OCI-LY7 (cell line): ENCODE measurements around the gene CHST13. TPM values are rescaled to one million over a fixed set of nuclear protein-coding genes. Genes with fewer than 3 reads are reported as not detected.

Experiments used
- BruUV-seq: library from RNA; stranded (reverse); fragments of 400-500 nt; replicated peaks from 2 replicates; lab custom pipeline; 2021; lab: Mats Ljungman, UMichigan
- CTCF ChIA-PET: fragments of 300-600 bp; sonication (Branson Sonifier 250); formaldehyde crosslinking; loops from one replicate; lab custom pipeline; 2022; ENCODE audit warnings: antibody characterized with exemption; ENCODE audit not compliant: unreplicated experiment; lab: Charles Lee
- POLR2A ChIA-PET: fragments of 300-600 bp; sonication (Branson Sonifier 250); formaldehyde crosslinking; loops from one replicate; lab custom pipeline; 2022; ENCODE audit warnings: antibody characterized with exemption; lab: Charles Lee
- DNase-seq: peaks from one replicate; pipeline ENCODE4 v3.0.0-alpha.2; 2015; ENCODE audit warnings: low spot score
- H2AFZ ChIP-seq: fragments of 200-600 bp; sonication (generic), shearing (Covaris generic); 2 replicates; pipeline ENCODE4 v1.6.1; 2014; ENCODE audit warnings: mild to moderate bottlenecking, antibody characterized with exemption, low read length, moderate library complexity
- H3K27ac ChIP-seq: fragments of 200-600 bp; sonication (generic); 2 replicates; pipeline ENCODE4 v1.5.1; 2014; ENCODE audit warnings: mixed run types, low read depth, mild to moderate bottlenecking, moderate library complexity, low read length, inconsistent platforms; ENCODE audit not compliant: poor library complexity, severe bottlenecking
- H3K36me3 ChIP-seq: fragments of 200-600 bp; sonication (generic); 2 replicates; pipeline ENCODE4 v1.6.1; 2014; ENCODE audit warnings: mild to moderate bottlenecking, antibody characterized with exemption, low read length, moderate library complexity, mixed read lengths; ENCODE audit not compliant: insufficient read depth
- H3K4me1 ChIP-seq: fragments of 200-600 bp; sonication (generic); 2 replicates; pipeline ENCODE4 v1.5.1; 2014; ENCODE audit warnings: mild to moderate bottlenecking, low read length; ENCODE audit not compliant: insufficient read depth, poor library complexity, severe bottlenecking
- H3K4me2 ChIP-seq: fragments of 200-600 bp; sonication (generic); 2 replicates; pipeline ENCODE4 v1.6.1; 2014; ENCODE audit warnings: mild to moderate bottlenecking, low read length
- H3K4me3 ChIP-seq: fragments of 200-600 bp; sonication (generic); 2 replicates; pipeline ENCODE4 v1.5.1; 2014; ENCODE audit warnings: mild to moderate bottlenecking, low read depth, low read length; ENCODE audit not compliant: poor library complexity, severe bottlenecking
- H3K79me2 ChIP-seq: fragments of 200-600 bp; sonication (generic); 2 replicates; pipeline ENCODE4 v1.6.1; 2016; ENCODE audit warnings: low read depth, mild to moderate bottlenecking, low read length, moderate library complexity, mixed read lengths; ENCODE audit not compliant: insufficient read depth
- H3K9me2 ChIP-seq: fragments of 200-600 bp; sonication (generic); 2 replicates; pipeline ENCODE4 v1.6.1; 2016; ENCODE audit warnings: mild to moderate bottlenecking, low read length, mixed read lengths; ENCODE audit not compliant: insufficient read depth
- H3K9me3 ChIP-seq: fragments of 200-600 bp; sonication (generic); 2 replicates; pipeline ENCODE4 v1.6.1; 2014; ENCODE audit warnings: mild to moderate bottlenecking, mixed run types, low read length, mixed read lengths
- H4K20me1 ChIP-seq: fragments of 200-600 bp; sonication (generic); 2 replicates; pipeline ENCODE4 v1.6.1; 2014; ENCODE audit warnings: mild to moderate bottlenecking, antibody characterized with exemption, low read length, moderate library complexity, mixed read lengths; ENCODE audit not compliant: insufficient read depth
- EZH2phosphoT487 ChIP-seq: fragments of 200-600 bp; sonication (generic); IDR thresholded peaks from 2 replicates; pipeline ENCODE4 v1.6.1; 2018; ENCODE audit warnings: low read depth, borderline replicate concordance, mild to moderate bottlenecking, mixed run types, antibody characterized with exemption, low read length, moderate library complexity, mixed read lengths
- intact Hi-C: fragments of 100-400 bp; cut with micrococcal nuclease; formaldehyde crosslinking; loops from one replicate; pipeline ENCODE4 v1.10.0; 2022; ENCODE audit not compliant: unreplicated experiment
- total RNA-seq, 2 experiments: library from RNA; depleted of rRNA in 1 of 2; stranded (reverse); fragments of >200 nt in 1 of 2; shearing (Covaris generic) in 1 of 2; gene quantifications; 2 replicates each; pipeline ENCODE4 v1.2.3, GENCODE V29; 2014 to 2022
- TF ChIP-seq, protein P1 (sequence below): fragments of 200-600 bp; sonication (generic); conservative IDR thresholded peaks from 2 replicates; pipeline ENCODE4 v1.5.1; 2014; ENCODE audit warnings: mild to moderate bottlenecking, antibody characterized with exemption, low read length, moderate library complexity, mixed read lengths

CHST13 gene
- total RNA-seq, 2 experiments from 2014 or later, result not detected

DNA sequence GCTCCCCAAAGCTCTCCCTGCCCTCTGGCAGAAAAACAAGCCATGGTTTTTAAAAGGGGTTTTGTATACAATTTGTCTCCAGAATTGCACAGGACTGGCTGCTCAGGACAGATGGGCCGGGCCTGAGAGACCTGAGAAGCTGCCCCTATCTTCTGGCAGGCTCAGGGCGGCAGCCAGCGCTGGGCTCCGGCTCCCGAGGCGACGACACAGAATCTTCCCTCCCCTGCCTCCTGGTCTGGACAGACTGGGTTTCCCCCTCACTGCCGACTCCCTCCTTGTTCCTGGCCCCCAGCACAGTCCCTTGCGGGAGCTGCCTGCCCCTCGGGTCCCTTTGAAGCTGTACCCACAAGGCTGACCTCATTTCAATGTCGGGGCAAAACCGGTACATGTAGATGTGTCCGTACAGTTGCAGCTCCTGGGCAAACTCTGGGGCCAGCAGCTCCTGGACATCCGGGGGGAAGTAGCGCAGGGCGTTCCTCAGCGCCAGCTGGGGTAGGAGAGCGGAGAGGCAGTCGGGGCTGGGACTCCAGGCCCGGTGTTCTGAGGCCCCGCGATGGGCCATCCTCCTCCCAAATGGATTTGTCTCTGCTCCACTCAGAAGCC is 13.5 kb upstream of the CHST13 start:
- Histone ChIP-seq H3K9me3 (no peaks in the 10 kb centered on the region), H3K79me2 (no peaks in the 10 kb centered on the region), H3K9me2 (no peaks in the 10 kb centered on the region), H3K4me1 (no peaks in the 10 kb centered on the region), H3K36me3 (no peaks in the 10 kb centered on the region), H2AFZ (no peak overlapping the region), H3K27ac (no peak overlapping the region), H3K4me3 (no peak overlapping the region), H3K4me2 (no peak overlapping the region), H4K20me1 (no peaks in the 10 kb centered on the region)
- intact Hi-C loops, result no loop called here
- BruUV-seq, result no TSS peak
- TF ChIP-seq, protein P1, sequence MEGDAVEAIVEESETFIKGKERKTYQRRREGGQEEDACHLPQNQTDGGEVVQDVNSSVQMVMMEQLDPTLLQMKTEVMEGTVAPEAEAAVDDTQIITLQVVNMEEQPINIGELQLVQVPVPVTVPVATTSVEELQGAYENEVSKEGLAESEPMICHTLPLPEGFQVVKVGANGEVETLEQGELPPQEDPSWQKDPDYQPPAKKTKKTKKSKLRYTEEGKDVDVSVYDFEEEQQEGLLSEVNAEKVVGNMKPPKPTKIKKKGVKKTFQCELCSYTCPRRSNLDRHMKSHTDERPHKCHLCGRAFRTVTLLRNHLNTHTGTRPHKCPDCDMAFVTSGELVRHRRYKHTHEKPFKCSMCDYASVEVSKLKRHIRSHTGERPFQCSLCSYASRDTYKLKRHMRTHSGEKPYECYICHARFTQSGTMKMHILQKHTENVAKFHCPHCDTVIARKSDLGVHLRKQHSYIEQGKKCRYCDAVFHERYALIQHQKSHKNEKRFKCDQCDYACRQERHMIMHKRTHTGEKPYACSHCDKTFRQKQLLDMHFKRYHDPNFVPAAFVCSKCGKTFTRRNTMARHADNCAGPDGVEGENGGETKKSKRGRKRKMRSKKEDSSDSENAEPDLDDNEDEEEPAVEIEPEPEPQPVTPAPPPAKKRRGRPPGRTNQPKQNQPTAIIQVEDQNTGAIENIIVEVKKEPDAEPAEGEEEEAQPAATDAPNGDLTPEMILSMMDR, result no peak
- TF ChIP-seq EZH2phosphoT487, result no peak
- DNase-seq, result no peak
- CTCF ChIA-PET, result no interaction called here
- POLR2A ChIA-PET, result interaction anchor here (1.3 to 1.4 kb wide), 2 partner anchors 12 to 84 kb away, joined by 3 to 4 read pairs; no protein-coding TSS in a partner anchor

DNA sequence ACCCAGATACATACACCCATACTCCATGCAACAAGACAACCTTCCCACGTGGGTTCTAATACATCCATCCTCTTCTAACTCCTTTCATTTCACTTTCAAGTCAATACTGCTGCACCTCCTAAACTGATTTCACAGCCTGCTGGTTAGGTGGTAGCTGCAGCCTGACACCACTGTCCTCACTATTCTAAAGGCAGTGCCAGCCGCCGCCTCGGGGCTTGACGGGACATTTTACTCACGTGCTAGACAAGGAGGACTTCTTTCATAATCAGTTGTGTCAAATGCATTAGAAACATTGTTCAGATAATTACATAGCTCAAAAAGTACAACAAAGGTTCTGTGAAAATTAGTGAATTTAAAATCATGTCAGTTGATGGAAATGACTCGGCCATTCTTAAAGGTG is 12.7 kb upstream of the CHST13 start:
- TF ChIP-seq, protein P1, result no peak
- no peak for TF ChIP-seq EZH2phosphoT487
- Histone ChIP-seq H3K9me2 (no peaks in the 10 kb centered on the region), H3K4me3 (no peak overlapping the region), H3K27ac (no peak overlapping the region), H3K79me2 (no peaks in the 10 kb centered on the region), H2AFZ (no peak overlapping the region), H4K20me1 (no peaks in the 10 kb centered on the region), H3K4me1 (no peaks in the 10 kb centered on the region), H3K9me3 (no peaks in the 10 kb centered on the region), H3K4me2 (no peak overlapping the region), H3K36me3 (no peaks in the 10 kb centered on the region)
- CTCF ChIA-PET, result no interaction called here
- no peak for DNase-seq
- BruUV-seq, result no TSS peak
- intact Hi-C loops, result no loop called here
- POLR2A ChIA-PET, result interaction anchor here (1.3 to 1.4 kb wide), 2 partner anchors 12 to 85 kb away, joined by 3 to 4 read pairs; no protein-coding TSS in a partner anchor

DNA sequence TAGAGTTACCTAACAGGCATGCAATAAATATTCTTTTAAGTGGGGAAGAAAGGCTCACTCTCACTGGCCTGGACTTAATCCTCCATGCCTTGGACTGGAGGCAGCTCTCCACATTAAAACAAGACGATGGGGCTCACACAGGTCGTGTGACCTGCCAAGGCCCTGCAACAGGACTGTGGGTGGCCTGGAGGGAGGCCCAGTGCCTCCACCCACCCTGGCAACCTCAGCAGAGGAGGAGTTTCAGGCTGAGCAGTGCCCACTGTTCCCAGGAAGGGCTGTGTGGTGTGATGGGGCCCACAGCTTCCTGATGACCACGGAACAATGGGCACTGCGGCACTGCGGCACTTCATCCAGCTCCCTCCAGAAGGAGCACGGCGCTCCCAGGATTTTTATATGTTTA is 11.9 kb upstream of the CHST13 start:
- CTCF ChIA-PET, result no interaction called here

More for the DNA sequence above, 11.9 kb upstream of the CHST13 start:
- Histone ChIP-seq H3K27ac (no peak overlapping the region), H3K4me2 (no peak overlapping the region), H3K9me2 (no peaks in the 10 kb centered on the region), H3K79me2 (no peaks in the 10 kb centered on the region), H3K4me3 (no peak overlapping the region), H3K9me3 (no peaks in the 10 kb centered on the region), H3K36me3 (no peaks in the 10 kb centered on the region), H2AFZ (no peak overlapping the region), H3K4me1 (no peaks in the 10 kb centered on the region), H4K20me1 (no peaks in the 10 kb centered on the region)
- intact Hi-C loops, result no loop called here
- TF ChIP-seq, protein P1, result no peak
- no peak for TF ChIP-seq EZH2phosphoT487
- no TSS peak for BruUV-seq
- POLR2A ChIA-PET, result interaction anchor here (1.3 to 1.4 kb wide), 2 partner anchors 11 to 86 kb away, joined by 3 to 4 read pairs; no protein-coding TSS in a partner anchor
- no peak for DNase-seq
